GM12878 (cell line): ENCODE results near the gene C19orf38. TPM values are rescaled to one million over a fixed set of nuclear protein-coding genes. Genes with fewer than 3 reads are reported as not detected.
A peak's percentile ranks its signal among the peaks of the same experiment; 100 is the strongest.

Experiments
- ATAC-seq: fragments of 200-7000 bp; cut with Tn5 transposase; 3 replicates; pipeline ENCODE4 v1.9.1; 2020; ENCODE audit warnings: mild to moderate bottlenecking, moderate library complexity
- BruUV-seq: library from RNA; stranded (reverse); fragments of 400-500 nt; replicated peaks from 2 replicates; lab custom pipeline; 2021; lab: Mats Ljungman, UMichigan
- CTCF ChIA-PET: fragments of 300-600 bp; sonication (Branson Sonifier 250); formaldehyde crosslinking; extraction: SDS; loops from one replicate; lab custom pipeline; 2021; ENCODE audit warnings: inconsistent platforms; lab: Yijun Ruan, JAX
- POLR2A ChIA-PET: fragments of 350-600 bp; formaldehyde crosslinking; extraction: SDS; loops from one replicate; lab custom pipeline; 2021; ENCODE audit warnings: inconsistent platforms; lab: Charles Lee
- RAD21 ChIA-PET: fragments of 300-600 bp; sonication (Branson Sonifier 250); formaldehyde crosslinking; loops from one replicate; lab custom pipeline; 2023; ENCODE audit warnings: antibody characterized with exemption; ENCODE audit not compliant: unreplicated experiment; lab: Charles Lee
- SMC1A ChIA-PET: fragments of 300-600 bp; sonication (Branson Sonifier 250); formaldehyde crosslinking; loops from one replicate; lab custom pipeline; 2023; ENCODE audit not compliant: unreplicated experiment, uncharacterized antibody; lab: Charles Lee
- DNase-seq: peaks from one replicate; pipeline ENCODE4 v3.0.0-alpha.2; 2011; ENCODE audit warnings: low read depth, low spot score
- FAIRE-seq: peaks from 3 replicates; lab custom pipeline; 2011; peaks lifted over from hg19 to GRCh38; lab: Jason Lieb, UNC
- H2AFZ ChIP-seq: 2 replicates; pipeline ENCODE4 v1.6.0; 2011; ENCODE audit warnings: low read depth, low read length, control low read depth; ENCODE audit not compliant: control insufficient read depth
- H3K27ac ChIP-seq: 2 replicates; pipeline ENCODE4 v1.5.1; 2011; ENCODE audit warnings: control low read depth; ENCODE audit not compliant: control insufficient read depth, insufficient read depth
- H3K27me3 ChIP-seq, 2 experiments: replicated peaks in 1 of 2; 2 replicates each; pipeline versions ENCODE4 v1.6.0 to v1.6.1; 2011; ENCODE audit warnings: low read length in 1 of 2; ENCODE audit not compliant: control insufficient read depth in 2 of 2, insufficient read depth in 2 of 2
- H3K36me3 ChIP-seq, 2 experiments: 2 replicates each; pipeline ENCODE4 v1.5.1; 2011; ENCODE audit warnings: low read length in 1 of 2; ENCODE audit not compliant: control insufficient read depth in 2 of 2, insufficient read depth in 2 of 2
- H3K4me1 ChIP-seq: 2 replicates; pipeline ENCODE4 v1.6.1; 2011; ENCODE audit warnings: mild to moderate bottlenecking, low read length, moderate library complexity, mixed read lengths; ENCODE audit not compliant: control insufficient read depth, insufficient read depth
- H3K4me2 ChIP-seq: 2 replicates; pipeline ENCODE4 v1.6.0; 2011; ENCODE audit warnings: control low read depth; ENCODE audit not compliant: control insufficient read depth, insufficient read depth
- H3K4me3 ChIP-seq: fragments of 200-600 bp; sonication (generic); 2 replicates; pipeline ENCODE4 v1.5.1; 2016
- H3K79me2 ChIP-seq: 2 replicates; pipeline ENCODE4 v1.6.0; 2011; ENCODE audit warnings: low read length; ENCODE audit not compliant: control insufficient read depth, insufficient read depth
- H3K9ac ChIP-seq: 2 replicates; pipeline ENCODE4 v1.8.0; 2011; ENCODE audit warnings: low read length, control low read depth, mixed read lengths; ENCODE audit not compliant: control insufficient read depth, insufficient read depth
- H3K9me3 ChIP-seq: replicated peaks from 3 replicates; pipeline ENCODE4 v1.5.1; 2011; ENCODE audit warnings: mild to moderate bottlenecking, low read length; ENCODE audit not compliant: control insufficient read depth, insufficient read depth
- H4K20me1 ChIP-seq: 2 replicates; pipeline ENCODE4 v1.6.0; 2011; ENCODE audit not compliant: control insufficient read depth, insufficient read depth
- CHD2 ChIP-seq: IDR thresholded peaks from 2 replicates; pipeline ENCODE4 v1.6.1; 2011; ENCODE audit warnings: low read depth, low read length, improper control_type of control experiment, borderline replicate concordance
- CHD4 ChIP-seq: fragments of 200-600 bp; sonication (generic); IDR thresholded peaks from 2 replicates; pipeline ENCODE4 v1.6.1; 2016; ENCODE audit warnings: mild to moderate bottlenecking
- ESRRA ChIP-seq: IDR thresholded peaks from 2 replicates; pipeline ENCODE4 v1.6.1; 2012; ENCODE audit warnings: mild to moderate bottlenecking, low read length, improper control_type of control experiment
- EZH2 ChIP-seq: IDR thresholded peaks from 2 replicates; pipeline ENCODE4 v1.6.1; 2012; ENCODE audit warnings: low read depth, mild to moderate bottlenecking, control low read depth, inconsistent platforms, low read length, borderline replicate concordance; ENCODE audit not compliant: control insufficient read depth
- NFYA ChIP-seq: IDR thresholded peaks from 2 replicates; pipeline ENCODE4 v1.6.1; 2011; ENCODE audit warnings: low read depth, mild to moderate bottlenecking, low read length, improper control_type of control experiment, borderline replicate concordance
- POLR2A ChIP-seq: IDR thresholded peaks from 2 replicates; pipeline ENCODE4 v1.6.1; 2011; ENCODE audit warnings: low read depth, mild to moderate bottlenecking, low read length
- POU2F2 ChIP-seq: IDR thresholded peaks from 3 replicates; pipeline ENCODE4 v1.6.1; 2011; ENCODE audit warnings: low read depth, mild to moderate bottlenecking, low read length, borderline replicate concordance
- SIX5 ChIP-seq: IDR thresholded peaks from 2 replicates; pipeline ENCODE4 v1.6.1; 2011; ENCODE audit warnings: mild to moderate bottlenecking, low read depth, low read length, moderate library complexity; ENCODE audit not compliant: severe bottlenecking
- SKIL ChIP-seq: fragments of 450-650 bp; IDR thresholded peaks from 2 replicates; pipeline ENCODE4 v1.6.1; 2017; ENCODE audit warnings: mild to moderate bottlenecking, low read depth, inconsistent platforms; ENCODE audit not compliant: poor library complexity, severe bottlenecking
- SMAD1 ChIP-seq: fragments of 450-650 bp; IDR thresholded peaks from 2 replicates; pipeline ENCODE4 v1.6.1; 2018; ENCODE audit warnings: mild to moderate bottlenecking, low read depth; ENCODE audit not compliant: partially characterized antibody
- SMARCA5 ChIP-seq: fragments of 450-650 bp; IDR thresholded peaks from 2 replicates; pipeline ENCODE4 v1.6.1; 2017; ENCODE audit warnings: mild to moderate bottlenecking
- WGBS: methylation state at CpG from one replicate; pipeline ENCODE4 v1.1.6; 2016; ENCODE audit warnings: low lambda C conversion rate; ENCODE audit not compliant: insufficient replicate concordance, insufficient coverage; ENCODE audit errors: missing lambda C conversion rate; 5-methylcytosine and 5-hydroxymethylcytosine counted together
- in situ Hi-C: fragments of 300-500 bp; cut with MboI; formaldehyde crosslinking; loops from 9 replicates; pipeline ENCODE4 v1.14.3; 2018; ENCODE audit warnings: mixed read lengths
- intact Hi-C: fragments of 100-400 bp; cut with micrococcal nuclease; formaldehyde crosslinking; loops from one replicate; pipeline ENCODE4 v1.14.2; 2022; ENCODE audit not compliant: unreplicated experiment
- polyA plus RNA-seq, 11 experiments: library from polyadenylated mRNA; depleted of rRNA in 4 of 11; unstranded in 6 of 11; stranded (reverse) in 5 of 11; fragments of >200 nt; fragmentation: Nextera tagmentation in 4 of 11; fragmentation: Illumina TruSeq in 1 of 11; extraction: Ambion mirVana in 4 of 11; extraction: Trizol in 1 of 11; gene quantifications; 1 replicate in 1 of 11; 2 replicates in 10 of 11; pipeline versions ENCODE4 v1.2.1 to v1.2.3, GENCODE V29; 2011 to 2016; ENCODE audit warnings: inconsistent platforms in 2 of 11, missing spikeins in 2 of 11, low read depth in 1 of 11
- total RNA-seq, 4 experiments: library from RNA; depleted of rRNA in 3 of 4; stranded (reverse); fragments of >200 nt in 3 of 4; fragmentation: Illumina TruSeq in 1 of 4; extraction: Trizol in 1 of 4; gene quantifications; 2 replicates each; pipeline versions ENCODE4 v1.2.1 to v1.2.3, GENCODE V29; 2013 to 2021

The C19orf38 gene
- total and polyA plus RNA-seq, 10 of the 15 experiments (the other 5 are each of a cell fraction or from before 2014, with no cell fraction given): 2.6 to 7.5 (median 5.0) TPM

GRCh38 chr19:10818301-10819123 lies 29.7 kb upstream of the C19orf38 start:
- H3K4me1 ChIP-seq: no peaks in the 10 kb centered on the region
- H3K79me2 ChIP-seq: no peaks in the 10 kb centered on the region
- POLR2A ChIA-PET: no interaction called here
- in situ Hi-C loops (no loop called here), intact Hi-C loops (no loop called here)
- H3K9ac ChIP-seq: no peak overlapping the region
- H3K4me3 ChIP-seq: no peak overlapping the region
- RAD21 ChIA-PET: interaction anchor here (0.6 kb wide), 1 partner anchor 47 kb away, joined by 3 read pairs; no protein-coding TSS in a partner anchor
- no peak overlapping the region for H2AFZ ChIP-seq
- 99% methylated on average over 19 of the region's 19 CpGs for WGBS
- no peaks in the 10 kb centered on the region for H3K27me3 ChIP-seq
- no peak for TF ChIP-seq EZH2
- TF ChIP-seq POLR2A: peak; percentile 25; the same call in 1 of the 2 replicates
- BruUV-seq: no TSS peak
- H3K4me2 ChIP-seq: no peak overlapping the region
- ATAC-seq (no peak), DNase-seq (no peak), FAIRE-seq (no peak)
- no peaks in the 10 kb centered on the region; the same call in 1 of the 2 replicates for H4K20me1 ChIP-seq
- no peaks in the 10 kb centered on the region for H3K9me3 ChIP-seq
- no peak overlapping the region for H3K27ac ChIP-seq
- SMC1A ChIA-PET: no interaction called here
- CTCF ChIA-PET: interaction anchor here (0.5 to 1.1 kb wide), 2 partner anchors 101 to 344 kb away, joined by 3 read pairs; partner anchors contain the start of gene DNM2
- peaks cover 9 to 18% of the 10 kb centered on the region in 2 experiments for H3K36me3 ChIP-seq

GRCh38 chr19:10819124-10820060 lies 28.8 kb upstream of the C19orf38 start:
- no peak overlapping the region for H3K27ac ChIP-seq
- 97% methylated on average over 27 of the region's 27 CpGs for WGBS
- H3K9me3 ChIP-seq: no peaks in the 10 kb centered on the region
- no peak overlapping the region for H3K4me2 ChIP-seq
- no peaks in the 10 kb centered on the region for H3K79me2 ChIP-seq
- no peak overlapping the region for H3K4me3 ChIP-seq
- SMC1A ChIA-PET: no interaction called here
- POLR2A ChIA-PET: no interaction called here
- CTCF ChIA-PET: interaction anchor here (1.1 to 3.1 kb wide), 4 partner anchors 45 to 118 kb away, joined by 3 to 37 read pairs (median 10); partner anchors contain the start of genes DNM2 and QTRT1
- RAD21 ChIA-PET: no interaction called here
- intact Hi-C loops: loop anchor here (1.0 kb wide), 1 partner anchor 102 kb away; no protein-coding TSS in a partner anchor
- BruUV-seq: no TSS peak
- no peaks in the 10 kb centered on the region for H3K4me1 ChIP-seq
- no peak overlapping the region for H2AFZ ChIP-seq
- no peaks in the 10 kb centered on the region; the same call in 1 of the 2 replicates for H4K20me1 ChIP-seq
- H3K27me3 ChIP-seq: no peaks in the 10 kb centered on the region
- H3K9ac ChIP-seq: no peak overlapping the region
- in situ Hi-C loops: no loop called here
- H3K36me3 ChIP-seq: peaks cover 11 to 22% of the 10 kb centered on the region in 2 experiments
- no peak for ATAC-seq
- no peak for DNase-seq
- no peak for FAIRE-seq
- TF ChIP-seq CHD2: no peak
- TF ChIP-seq ESRRA: no peak
- no peak for TF ChIP-seq SIX5
- TF ChIP-seq SMARCA5: no peak
- no peak for TF ChIP-seq SKIL
- TF ChIP-seq SMAD1: no peak
- TF ChIP-seq POU2F2: no peak
- no peak for TF ChIP-seq CHD4
- no peak for TF ChIP-seq NFYA
